OCI-LY7 (cell line): ENCODE results near the gene SLIT3.

ENCODE experiments used
- CTCF ChIP-seq: fragments of 200-600 bp; sonication (generic); conservative IDR thresholded peaks from 2 replicates; pipeline ENCODE4 v1.5.1; 2014; ENCODE audit warnings: mild to moderate bottlenecking, antibody characterized with exemption, low read length, moderate library complexity, mixed read lengths
- EZH2phosphoT487 ChIP-seq: fragments of 200-600 bp; sonication (generic); IDR thresholded peaks from 2 replicates; pipeline ENCODE4 v1.6.1; 2018; ENCODE audit warnings: low read depth, borderline replicate concordance, mild to moderate bottlenecking, mixed run types, antibody characterized with exemption, low read length, moderate library complexity, mixed read lengths

- no peak for TF ChIP-seq EZH2phosphoT487
- TF ChIP-seq CTCF = no peak
Observed at GRCh38 chr5:169248996-169249395, 51.9 kb downstream of the SLIT3 start.
